ENCODE results near the gene FOXP1. TPM values are rescaled to one million over a fixed set of nuclear protein-coding genes. Genes with fewer than 3 reads are reported as not detected.

The FOXP1 gene
- total RNA-seq, 1 donor: 55.7 TPM

GRCh38 chr3:71579326-71579934, 4.1 kb downstream of the FOXP1 start:
- no peak for DNase-seq (ENCODE audit: low read depth)
- no peak for TF ChIP-seq CTCF (IDR thresholded peaks at IDR 0.05; ENCODE audit: insufficient read depth, low read depth, low read length)
- H3K4me3 ChIP-seq (ENCODE audit: low read depth, low read length): no peak overlapping the region

GRCh38 chr3:71578054-71578751, 5.3 kb downstream of the FOXP1 start:
- TF ChIP-seq CTCF (IDR thresholded peaks at IDR 0.05; ENCODE audit: insufficient read depth, low read depth, low read length): no peak
- no peak overlapping the region for H3K4me3 ChIP-seq (ENCODE audit: low read depth, low read length)
- DNase-seq (ENCODE audit: low read depth): no peak

- H3K4me3 ChIP-seq (ENCODE audit: low read depth, low read length): no peak overlapping the region
- TF ChIP-seq CTCF (IDR thresholded peaks at IDR 0.05; ENCODE audit: insufficient read depth, low read depth, low read length): no peak
- no peak for DNase-seq (ENCODE audit: low read depth)
Observed at GRCh38 chr3:71577011-71577410, 6.5 kb downstream of the FOXP1 start.

GRCh38 chr3:71575433-71575832, 8.1 kb downstream of the FOXP1 start:
- no peak for TF ChIP-seq CTCF (IDR thresholded peaks at IDR 0.05; ENCODE audit: insufficient read depth, low read depth, low read length)
- DNase-seq (ENCODE audit: low read depth): no peak
- H3K4me3 ChIP-seq (ENCODE audit: low read depth, low read length): no peak overlapping the region

- no peak overlapping the region for H3K4me3 ChIP-seq (ENCODE audit: low read depth, low read length)
- no peak for DNase-seq (ENCODE audit: low read depth)
- no peak for TF ChIP-seq CTCF (IDR thresholded peaks at IDR 0.05; ENCODE audit: insufficient read depth, low read depth, low read length)
Observed at GRCh38 chr3:71573181-71573580, 10.3 kb downstream of the FOXP1 start.

- TF ChIP-seq CTCF (IDR thresholded peaks at IDR 0.05; ENCODE audit: insufficient read depth, low read depth, low read length): no peak
- DNase-seq (ENCODE audit: low read depth): no peak
Observed at GRCh38 chr3:71570546-71570945, 13.0 kb downstream of the FOXP1 start.

More at GRCh38 chr3:71570546-71570945, 13.0 kb downstream of the FOXP1 start:
- H3K4me3 ChIP-seq (ENCODE audit: low read depth, low read length): no peak overlapping the region
